Lower leg skin (tissue), 3 donors: ENCODE data around the gene SH3RF2.

Experiments
- CTCF ChIP-seq, 3 donors: fragments of 450-650 bp; IDR thresholded peaks; one replicate each; pipeline ENCODE4 v1.5.1; 2016; ENCODE audit warnings: antibody characterized with exemption in 3 of 3, mild to moderate bottlenecking in 3 of 3, moderate library complexity in 2 of 3
- POLR2A ChIP-seq, 2 donors: fragments of 450-650 bp; IDR thresholded peaks; one replicate each; pipeline ENCODE4 v1.6.1; 2016 to 2017; ENCODE audit warnings: antibody characterized with exemption in 2 of 2, mild to moderate bottlenecking in 1 of 2, moderate library complexity in 1 of 2

- no peak for TF ChIP-seq CTCF (IDR thresholded peaks at IDR 0.05)
- TF ChIP-seq POLR2A (IDR thresholded peaks at IDR 0.05): no peak
Observed at GRCh38 chr5:146041180-146041789, 104.9 kb downstream of the SH3RF2 start.
